ENCODE measurements around the gene RAB35. TPM values are rescaled to one million over a fixed set of nuclear protein-coding genes. Genes with fewer than 3 reads are reported as not detected.

The RAB35 gene
- total and polyA plus RNA-seq, 7 donors: 17.5 to 43.0 (median 24.6) TPM

GRCh38 chr12:120086801-120087621 is 29.5 kb downstream of the RAB35 start:
- H3K27ac ChIP-seq: peak overlapping the region; percentile 66 to 82 (median 70)
- WGBS, 2 donors: 1% methylated on average over 55 of the region's 55 CpGs

GRCh38 chr12:120085920-120086645 is 30.5 kb downstream of the RAB35 start:
- no peaks in the 10 kb centered on the region for H3K27me3 ChIP-seq
- intact Hi-C loops (cut with DNase I): loop anchor here (2.0 kb wide), 2 partner anchors 31 to 97 kb away; partner anchors contain the start of genes BICDL1 and RAB35
- TF ChIP-seq EP300 (IDR thresholded peaks at IDR 0.05): no peak
- no peak for TF ChIP-seq POLR2A (IDR thresholded peaks at IDR 0.05)
- no peak for TF ChIP-seq CTCF (IDR thresholded peaks at IDR 0.05)
- peaks cover 0 to 14% (median 13%) of the 10 kb centered on the region in 4 donors for H3K4me1 ChIP-seq
- 30 to 67% methylated on average over 6 of the region's 6 CpGs for WGBS, 2 donors
- no peaks in the 10 kb centered on the region for H3K9me3 ChIP-seq
- peak overlapping the region in 2 of 4 donors; percentile 38 to 49 for H3K4me3 ChIP-seq
- no peaks in the 10 kb centered on the region for H3K36me3 ChIP-seq
- DNase-seq: no peak
- H3K27ac ChIP-seq: peak overlapping the region; percentile 66 to 82 (median 70)

More at GRCh38 chr12:120086801-120087621, 29.5 kb downstream of the RAB35 start:
- DNase-seq: peak; percentile 99
- H3K4me3 ChIP-seq: peak overlapping the region; percentile 13 to 49 (median 42)
- no peaks in the 10 kb centered on the region for H3K36me3 ChIP-seq
- intact Hi-C loops (cut with DNase I): loop anchor here (2.0 kb wide), 2 partner anchors 30 to 98 kb away; partner anchors contain the start of genes BICDL1 and RAB35
- H3K27me3 ChIP-seq: no peaks in the 10 kb centered on the region
- H3K9me3 ChIP-seq: no peaks in the 10 kb centered on the region
- TF ChIP-seq EP300 (IDR thresholded peaks at IDR 0.05): peak in 2 of 4 donors; percentile 63 to 94
- TF ChIP-seq CTCF (IDR thresholded peaks at IDR 0.05): peak; percentile 92 to 97 (median 96)
- no peak for TF ChIP-seq POLR2A (IDR thresholded peaks at IDR 0.05)
- TF ChIP-seq POLR2AphosphoS5 (IDR thresholded peaks at IDR 0.05): peak; percentile 59 to 91 (median 70)
- peaks cover 0 to 14% (median 13%) of the 10 kb centered on the region in 4 donors for H3K4me1 ChIP-seq

- intact Hi-C loops (cut with DNase I): no loop called here
- DNase-seq: no peak
- Histone ChIP-seq H3K4me3 (no peak overlapping the region), H3K36me3 (no peaks in the 10 kb centered on the region), H3K27ac (no peak overlapping the region), H3K9me3 (no peaks in the 10 kb centered on the region), H3K27me3 (no peaks in the 10 kb centered on the region), H3K4me1 (peaks cover 0 to 6% (median 4%) of the 10 kb centered on the region in 4 donors)
- TF ChIP-seq POLR2AphosphoS5 (IDR thresholded peaks at IDR 0.05) (no peak), POLR2A (IDR thresholded peaks at IDR 0.05) (no peak), CTCF (IDR thresholded peaks at IDR 0.05) (no peak), EP300 (IDR thresholded peaks at IDR 0.05) (no peak)
- WGBS, 2 donors: 98% methylated on average over 2 of the region's 2 CpGs
Observed at GRCh38 chr12:120081641-120082040, 34.9 kb downstream of the RAB35 start.

- H3K36me3 ChIP-seq: no peaks in the 10 kb centered on the region
- no peaks in the 10 kb centered on the region for H3K27me3 ChIP-seq
- 40 to 74% methylated on average over 9 of the region's 9 CpGs for WGBS, 2 donors
- no peak for TF ChIP-seq POLR2A (IDR thresholded peaks at IDR 0.05)
- TF ChIP-seq EP300 (IDR thresholded peaks at IDR 0.05): no peak
- TF ChIP-seq CTCF (IDR thresholded peaks at IDR 0.05): no peak
- no peaks in the 10 kb centered on the region for H3K4me1 ChIP-seq
- H3K9me3 ChIP-seq: no peaks in the 10 kb centered on the region
- no peak overlapping the region for H3K4me3 ChIP-seq
- intact Hi-C loops (cut with DNase I): no loop called here
- no peak for DNase-seq
- H3K27ac ChIP-seq: no peak overlapping the region
Observed at GRCh38 chr12:120079411-120080400, 36.8 kb downstream of the RAB35 start.

Data from sigmoid colon (tissue), 7 donors.